ENCODE data around the gene TMEM245.

DNA sequence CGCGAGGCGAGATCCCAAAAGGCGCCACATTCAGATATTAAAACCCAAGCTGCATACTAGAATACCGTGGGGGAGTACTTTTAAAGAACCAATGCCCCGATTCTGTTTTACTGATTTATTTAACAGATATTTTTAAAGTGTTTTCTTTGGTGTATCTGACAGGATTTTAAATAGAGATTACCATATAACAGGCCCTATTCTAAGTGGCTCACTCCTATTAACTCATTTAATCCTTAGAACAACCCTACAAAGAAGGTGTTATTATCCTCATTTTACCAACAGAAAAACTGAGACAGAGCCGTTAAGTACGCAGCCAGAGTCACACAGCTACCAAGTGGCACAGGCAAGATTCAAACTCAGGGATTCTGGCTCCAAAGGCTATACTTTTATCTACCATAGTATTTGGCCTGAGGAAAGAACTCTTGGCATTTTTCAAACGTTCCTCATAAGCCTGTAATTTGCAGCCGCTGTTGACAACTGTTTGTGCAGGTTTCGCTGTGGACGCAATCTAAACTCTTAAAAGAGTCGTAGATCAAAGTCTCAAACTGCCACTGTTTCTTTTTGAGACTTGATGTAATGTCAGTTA is 550 bp upstream of the TMEM245 start:
- TF ChIP-seq, protein P1, sequence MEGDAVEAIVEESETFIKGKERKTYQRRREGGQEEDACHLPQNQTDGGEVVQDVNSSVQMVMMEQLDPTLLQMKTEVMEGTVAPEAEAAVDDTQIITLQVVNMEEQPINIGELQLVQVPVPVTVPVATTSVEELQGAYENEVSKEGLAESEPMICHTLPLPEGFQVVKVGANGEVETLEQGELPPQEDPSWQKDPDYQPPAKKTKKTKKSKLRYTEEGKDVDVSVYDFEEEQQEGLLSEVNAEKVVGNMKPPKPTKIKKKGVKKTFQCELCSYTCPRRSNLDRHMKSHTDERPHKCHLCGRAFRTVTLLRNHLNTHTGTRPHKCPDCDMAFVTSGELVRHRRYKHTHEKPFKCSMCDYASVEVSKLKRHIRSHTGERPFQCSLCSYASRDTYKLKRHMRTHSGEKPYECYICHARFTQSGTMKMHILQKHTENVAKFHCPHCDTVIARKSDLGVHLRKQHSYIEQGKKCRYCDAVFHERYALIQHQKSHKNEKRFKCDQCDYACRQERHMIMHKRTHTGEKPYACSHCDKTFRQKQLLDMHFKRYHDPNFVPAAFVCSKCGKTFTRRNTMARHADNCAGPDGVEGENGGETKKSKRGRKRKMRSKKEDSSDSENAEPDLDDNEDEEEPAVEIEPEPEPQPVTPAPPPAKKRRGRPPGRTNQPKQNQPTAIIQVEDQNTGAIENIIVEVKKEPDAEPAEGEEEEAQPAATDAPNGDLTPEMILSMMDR (conservative IDR thresholded peaks at IDR 0.05; ENCODE audit: low read length) = no peak
- no peak for TF ChIP-seq EZH2phosphoT487 (IDR thresholded peaks at IDR 0.05; ENCODE audit: borderline replicate concordance, low read depth, low read length)

Measured in OCI-LY7 (cell line).